Epithelial cell of esophagus (primary cell): Measurements from ENCODE around the gene LY6G5C.

ENCODE experiments used
- DNase-seq: peaks from one replicate; pipeline ENCODE4 v3.0.0; 2010; ENCODE audit warnings: low read depth
- H3K4me3 ChIP-seq: 2 replicates; pipeline ENCODE4 v1.5.1; 2011; ENCODE audit warnings: mild to moderate bottlenecking, low read length, control low read depth
- CTCF ChIP-seq: IDR thresholded peaks from 2 replicates; pipeline ENCODE4 v1.5.1; 2011; ENCODE audit warnings: low read depth, mild to moderate bottlenecking, low read length, control low read depth, inconsistent platforms; ENCODE audit not compliant: insufficient read depth; ENCODE audit errors: missing control alignments

Gene LY6G5C

GRCh38 chr6:31664790-31665500 is 15.9 kb downstream of the LY6G5C start, which contains the start of gene GPANK1:
TSS of gene GPANK1 (minus strand) at chr6:31664997. CDS start at chr6:31664478, 519 bp downstream.
- DNase-seq, result peak; percentile 97
- no peak for TF ChIP-seq CTCF
- H3K4me3 ChIP-seq, result peak within 1 kb of the TSS; percentile 66

- H3K4me3 ChIP-seq, result peak overlapping the region; percentile 66
- peak; percentile 77 for DNase-seq
- no peak for TF ChIP-seq CTCF
Measured at GRCh38 chr6:31663961-31664789, 16.7 kb downstream of the LY6G5C start.

- no peak for TF ChIP-seq CTCF
- peak; percentile 67 for DNase-seq
- H3K4me3 ChIP-seq, result peak overlapping the region; percentile 66
Measured at GRCh38 chr6:31663126-31663960, 17.5 kb downstream of the LY6G5C start.

- no peak overlapping the region for H3K4me3 ChIP-seq
- no peak for TF ChIP-seq CTCF
- no peak for DNase-seq
Measured at GRCh38 chr6:31662124-31662723, 18.6 kb downstream of the LY6G5C start.

GRCh38 chr6:31661262-31662123 is 19.4 kb downstream of the LY6G5C start:
- no peak for TF ChIP-seq CTCF
- peak overlapping the region; percentile 96 for H3K4me3 ChIP-seq
- DNase-seq, result no peak
